GM21717 (cell line): ENCODE results near the gene FOXL2NB.

Experiments used
- ATAC-seq: cut with Tn5 transposase; IDR thresholded peaks from one replicate; pipeline ENCODE4 v1.9.1; 2021; ENCODE audit warnings: mild to moderate bottlenecking, moderate library complexity; ENCODE audit not compliant: unreplicated experiment

The FOXL2NB gene

GRCh38 chr3:138944929-138945708, 1.9 kb upstream of the FOXL2NB start:
- no peak for ATAC-seq

- no peak for ATAC-seq
Observed at GRCh38 chr3:138945709-138946662, 1.0 kb upstream of the FOXL2NB start.

- ATAC-seq, result no peak
Observed at GRCh38 chr3:138947495-138948121, 591 bp downstream of the FOXL2NB start.

GRCh38 chr3:138948371-138949001, 1.5 kb downstream of the FOXL2NB start:
- no peak for ATAC-seq

GRCh38 chr3:138949002-138949418, 2.0 kb downstream of the FOXL2NB start:
- ATAC-seq, result no peak

GRCh38 chr3:138949445-138950005, 2.5 kb downstream of the FOXL2NB start:
- ATAC-seq, result no peak

- no peak for ATAC-seq
Observed at GRCh38 chr3:138950006-138950644, 3.1 kb downstream of the FOXL2NB start.

GRCh38 chr3:138950701-138951100, 3.7 kb downstream of the FOXL2NB start:
- ATAC-seq, result no peak

- ATAC-seq, result no peak
Observed at GRCh38 chr3:138960417-138960852, 13.4 kb downstream of the FOXL2NB start.

- no peak for ATAC-seq
Observed at GRCh38 chr3:138962854-138963560, 16.0 kb downstream of the FOXL2NB start.

GRCh38 chr3:138964264-138964663, 17.2 kb downstream of the FOXL2NB start:
- ATAC-seq, result no peak

GRCh38 chr3:138964923-138965322, 17.9 kb downstream of the FOXL2NB start:
- no peak for ATAC-seq

- ATAC-seq, result no peak
Observed at GRCh38 chr3:138971766-138972320, 24.8 kb downstream of the FOXL2NB start.

- no peak for ATAC-seq
Observed at GRCh38 chr3:138972941-138973340, 25.9 kb downstream of the FOXL2NB start.

- no peak for ATAC-seq
Observed at GRCh38 chr3:138974462-138974861, 27.4 kb downstream of the FOXL2NB start.

GRCh38 chr3:138975351-138975750, 28.3 kb downstream of the FOXL2NB start:
- ATAC-seq, result no peak

- ATAC-seq, result no peak
Observed at GRCh38 chr3:138976047-138976446, 29.0 kb downstream of the FOXL2NB start.

- no peak for ATAC-seq
Observed at GRCh38 chr3:138984816-138985215, 37.8 kb downstream of the FOXL2NB start.

GRCh38 chr3:138985932-138986331, 38.9 kb downstream of the FOXL2NB start:
- no peak for ATAC-seq
